Trophoblast cell (in vitro differentiated cells and primary cell): Measurements from ENCODE around the gene FIGLA.

Experiments used
- DNase-seq, 2 donors: peaks; one replicate each; pipeline ENCODE4 v3.0.0-alpha.2; 2016
- H2AFZ ChIP-seq: 2 replicates; pipeline ENCODE4 v1.6.1; 2013; ENCODE audit warnings: low read length, moderate library complexity, mild to moderate bottlenecking; ENCODE audit not compliant: insufficient read depth, poor library complexity
- H2AK5ac ChIP-seq: 2 replicates; pipeline ENCODE4 v1.6.1; 2013; ENCODE audit warnings: mild to moderate bottlenecking, low read length
- H2BK120ac ChIP-seq: 2 replicates; pipeline ENCODE4 v1.6.1; 2013; ENCODE audit warnings: low read length, mild to moderate bottlenecking, moderate library complexity; ENCODE audit not compliant: insufficient read depth, poor library complexity
- H2BK12ac ChIP-seq: 2 replicates; pipeline ENCODE4 v1.6.1; 2013; ENCODE audit warnings: mild to moderate bottlenecking, low read length, moderate library complexity
- H2BK5ac ChIP-seq: 2 replicates; pipeline ENCODE4 v1.6.1; 2013; ENCODE audit warnings: low read length, low read depth, moderate library complexity, mild to moderate bottlenecking; ENCODE audit not compliant: poor library complexity
- H3K14ac ChIP-seq: 2 replicates; pipeline ENCODE4 v1.6.1; 2013; ENCODE audit warnings: mild to moderate bottlenecking, low read length
- H3K18ac ChIP-seq: 2 replicates; pipeline ENCODE4 v1.6.1; 2013; ENCODE audit warnings: mild to moderate bottlenecking, low read length
- H3K23ac ChIP-seq: 2 replicates; pipeline ENCODE4 v1.6.1; 2013; ENCODE audit warnings: low read length
- H3K27ac ChIP-seq: 2 replicates; pipeline ENCODE4 v1.5.1; 2013; ENCODE audit warnings: low read depth, mild to moderate bottlenecking, inconsistent platforms, low read length, moderate library complexity
- H3K27me3 ChIP-seq: 2 replicates; pipeline ENCODE4 v1.6.1; 2013; ENCODE audit warnings: inconsistent platforms, mild to moderate bottlenecking, low read length, moderate library complexity; ENCODE audit not compliant: insufficient read depth
- H3K36me3 ChIP-seq, 2 experiments: 1 replicate in 1 of 2; 2 replicates in 1 of 2; pipeline ENCODE4 v1.6.1; 2013; ENCODE audit warnings: low read length in 2 of 2, mild to moderate bottlenecking in 2 of 2, moderate library complexity in 1 of 2; ENCODE audit not compliant: insufficient read depth in 2 of 2, control insufficient read depth in 1 of 2
- H3K4ac ChIP-seq: 2 replicates; pipeline ENCODE4 v1.6.1; 2013; ENCODE audit warnings: low read depth, mild to moderate bottlenecking, low read length, moderate library complexity
- H3K4me1 ChIP-seq, 2 experiments: 1 replicate in 1 of 2; 2 replicates in 1 of 2; pipeline ENCODE4 v1.6.1; 2013; ENCODE audit warnings: low read length in 2 of 2, mild to moderate bottlenecking in 2 of 2, moderate library complexity in 1 of 2; ENCODE audit not compliant: insufficient read depth in 2 of 2, control insufficient read depth in 1 of 2
- H3K4me2 ChIP-seq: 2 replicates; pipeline ENCODE4 v1.6.1; 2013; ENCODE audit warnings: inconsistent platforms, mild to moderate bottlenecking, low read length, moderate library complexity
- H3K4me3 ChIP-seq: 2 replicates; pipeline ENCODE4 v1.5.1; 2013; ENCODE audit warnings: mild to moderate bottlenecking, low read depth, low read length, inconsistent platforms
- H3K79me1 ChIP-seq: one replicate; pipeline ENCODE4 v1.6.1; 2013; ENCODE audit warnings: low read length
- H3K79me2 ChIP-seq: 2 replicates; pipeline ENCODE4 v1.6.1; 2013; ENCODE audit warnings: low read length, mild to moderate bottlenecking; ENCODE audit not compliant: control insufficient read depth, insufficient read depth, poor library complexity
- H3K9ac ChIP-seq: 2 replicates; pipeline ENCODE4 v1.6.1; 2013; ENCODE audit warnings: mild to moderate bottlenecking, low read length
- H3K9me3 ChIP-seq: 2 replicates; pipeline ENCODE4 v1.6.1; 2013; ENCODE audit warnings: low read depth, mild to moderate bottlenecking, control low read depth, inconsistent platforms, low read length; ENCODE audit not compliant: insufficient read depth
- H4K12ac ChIP-seq: 2 replicates; pipeline ENCODE4 v1.6.1; 2013; ENCODE audit warnings: low read depth, mild to moderate bottlenecking, low read length, moderate library complexity
- H4K8ac ChIP-seq: 2 replicates; pipeline ENCODE4 v1.6.1; 2013; ENCODE audit warnings: low read depth, mild to moderate bottlenecking, low read length, moderate library complexity
- H4K91ac ChIP-seq: one replicate; pipeline ENCODE4 v1.6.1; 2013; ENCODE audit warnings: low read depth, mild to moderate bottlenecking, low read length, moderate library complexity
- WGBS: extraction: QIAGEN DNeasy Blood & Tissue Kit; methylation state at CpG from one replicate; pipeline ENCODE4 v1.1.7; 2013; ENCODE audit warnings: missing lambda C conversion rate; ENCODE audit not compliant: insufficient read length, insufficient coverage; ENCODE audit errors: extremely low coverage; 5-methylcytosine and 5-hydroxymethylcytosine counted together

FIGLA gene

DNA sequence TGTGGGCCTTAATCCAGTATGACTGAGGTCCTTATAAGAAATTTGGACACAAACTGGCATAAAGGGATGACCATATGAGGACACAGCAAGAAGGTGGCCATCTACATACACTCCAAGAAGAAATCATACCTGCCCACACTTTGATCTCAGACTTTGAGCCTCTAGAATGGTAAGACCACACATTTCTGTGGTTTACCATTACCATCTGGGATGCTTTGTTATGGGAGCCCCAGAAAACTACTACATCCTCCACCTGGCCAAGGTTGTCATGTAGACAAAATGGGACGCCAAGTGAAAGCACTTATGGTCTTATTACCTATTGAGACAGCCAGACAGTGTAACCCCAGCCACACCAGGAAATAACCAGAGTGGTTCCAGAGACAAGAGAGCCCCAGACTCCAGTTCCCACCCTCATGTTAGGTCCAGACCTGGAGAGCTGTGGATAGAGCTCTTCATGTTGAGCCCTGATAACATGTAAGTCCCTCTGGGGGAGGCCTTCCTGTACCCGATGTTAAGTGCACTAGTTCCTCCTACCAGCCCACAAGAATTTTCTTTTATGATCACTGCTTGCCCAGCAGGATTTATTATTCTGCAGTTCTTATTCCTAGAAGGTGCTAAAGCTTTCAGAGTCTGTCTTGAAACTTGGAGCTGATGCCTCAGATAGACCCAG is 17.8 kb downstream of the FIGLA start:
- no peak overlapping the region for H3K18ac ChIP-seq
- no peak overlapping the region for H2AK5ac ChIP-seq
- H3K14ac ChIP-seq, result no peak overlapping the region
- no peaks in the 10 kb centered on the region for H3K79me2 ChIP-seq
- no peak overlapping the region for H3K4me2 ChIP-seq
- H2BK120ac ChIP-seq, result no peak overlapping the region
- no peak for DNase-seq
- H2BK5ac ChIP-seq, result no peak overlapping the region
- H4K12ac ChIP-seq, result no peak overlapping the region
- WGBS, result no CpG with 5 or more reads among the region's 2 CpGs
- no peak overlapping the region for H3K4ac ChIP-seq
- H3K27ac ChIP-seq, result no peak overlapping the region
- H4K91ac ChIP-seq, result no peak overlapping the region
- no peak overlapping the region for H4K8ac ChIP-seq
- no peak overlapping the region for H2AFZ ChIP-seq
- H3K23ac ChIP-seq, result no peak overlapping the region
- H3K4me1 ChIP-seq, result peaks cover 2 to 4% of the 10 kb centered on the region in 2 experiments
- no peaks in the 10 kb centered on the region for H3K36me3 ChIP-seq
- no peak overlapping the region for H3K4me3 ChIP-seq
- no peak overlapping the region for H2BK12ac ChIP-seq
- no peaks in the 10 kb centered on the region for H3K9me3 ChIP-seq
- no peak overlapping the region for H3K9ac ChIP-seq
- no peaks in the 10 kb centered on the region for H3K79me1 ChIP-seq
- peaks cover 7% of the 10 kb centered on the region for H3K27me3 ChIP-seq

GRCh38 chr2:70771446-70771845 is 19.0 kb downstream of the FIGLA start:
- WGBS, result no CpG with 5 or more reads among the region's 2 CpGs
- no peak overlapping the region for H4K8ac ChIP-seq
- no peak overlapping the region for H4K12ac ChIP-seq
- H3K36me3 ChIP-seq, result no peaks in the 10 kb centered on the region
- no peak overlapping the region for H3K27ac ChIP-seq
- H3K4me2 ChIP-seq, result no peak overlapping the region
- no peak overlapping the region for H3K4me3 ChIP-seq
- H3K18ac ChIP-seq, result no peak overlapping the region
- no peaks in the 10 kb centered on the region for H3K79me1 ChIP-seq
- no peak overlapping the region for H3K4ac ChIP-seq
- no peak overlapping the region for H3K9ac ChIP-seq
- no peak overlapping the region for H3K14ac ChIP-seq
- H2BK120ac ChIP-seq, result no peak overlapping the region
- H2BK12ac ChIP-seq, result no peak overlapping the region
- H2AK5ac ChIP-seq, result no peak overlapping the region
- H3K27me3 ChIP-seq, result peaks cover 18% of the 10 kb centered on the region
- no peak overlapping the region for H2BK5ac ChIP-seq
- H3K4me1 ChIP-seq, result peaks cover 8 to 11% of the 10 kb centered on the region in 2 experiments
- no peaks in the 10 kb centered on the region for H3K79me2 ChIP-seq
- H4K91ac ChIP-seq, result no peak overlapping the region
- H3K9me3 ChIP-seq, result no peaks in the 10 kb centered on the region
- DNase-seq, result no peak
- H2AFZ ChIP-seq, result peak overlapping the region; percentile 6
- H3K23ac ChIP-seq, result no peak overlapping the region

- no peak overlapping the region for H4K91ac ChIP-seq
- no peaks in the 10 kb centered on the region for H3K36me3 ChIP-seq
- H2AK5ac ChIP-seq, result no peak overlapping the region
- no peak overlapping the region for H2AFZ ChIP-seq
- no peak overlapping the region for H3K9ac ChIP-seq
- H3K18ac ChIP-seq, result no peak overlapping the region
- no peaks in the 10 kb centered on the region for H3K79me1 ChIP-seq
- H4K12ac ChIP-seq, result no peak overlapping the region
- no peak for DNase-seq
- WGBS, result no CpG with 5 or more reads among the region's 2 CpGs
- H3K9me3 ChIP-seq, result no peaks in the 10 kb centered on the region
- H2BK12ac ChIP-seq, result no peak overlapping the region
- H3K27ac ChIP-seq, result no peak overlapping the region
- no peak overlapping the region for H3K14ac ChIP-seq
- H3K27me3 ChIP-seq, result peaks cover 19% of the 10 kb centered on the region
- H3K4ac ChIP-seq, result no peak overlapping the region
- no peak overlapping the region for H3K4me2 ChIP-seq
- H3K4me1 ChIP-seq, result peaks cover 8 to 11% of the 10 kb centered on the region in 2 experiments
- H2BK5ac ChIP-seq, result no peak overlapping the region
- H3K23ac ChIP-seq, result no peak overlapping the region
- no peaks in the 10 kb centered on the region for H3K79me2 ChIP-seq
- no peak overlapping the region for H4K8ac ChIP-seq
- H3K4me3 ChIP-seq, result no peak overlapping the region
- H2BK120ac ChIP-seq, result no peak overlapping the region
Measured at GRCh38 chr2:70769450-70769849, 21.0 kb downstream of the FIGLA start.

DNA sequence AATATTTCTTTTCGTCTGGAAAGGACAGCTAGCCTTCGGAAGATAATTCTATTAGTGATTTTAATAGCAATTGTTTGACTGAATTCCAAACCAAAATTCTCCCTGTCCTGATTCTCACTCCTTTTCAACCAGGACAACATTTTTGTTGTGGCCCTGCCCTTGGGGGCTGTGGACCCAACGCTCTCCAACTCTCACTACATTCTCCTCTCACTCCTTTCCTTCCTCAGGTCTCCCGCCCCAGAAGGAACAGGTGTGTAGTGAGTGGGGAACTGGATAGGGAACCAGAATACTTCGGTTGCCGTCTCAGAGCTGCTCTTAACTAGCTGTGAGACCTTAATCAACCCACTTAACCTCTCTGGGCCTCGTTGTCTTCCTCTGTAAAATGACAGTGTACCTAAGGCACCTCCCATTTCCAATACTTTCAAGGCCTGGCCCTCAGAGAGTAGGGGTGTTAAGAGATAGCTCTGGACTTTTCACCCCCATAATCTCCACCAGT is 21.8 kb downstream of the FIGLA start:
- Histone ChIP-seq H2BK120ac (no peak overlapping the region), H3K4ac (no peak overlapping the region), H3K23ac (no peak overlapping the region), H3K4me2 (no peak overlapping the region), H3K4me3 (no peak overlapping the region), H4K8ac (no peak overlapping the region), H3K79me1 (no peaks in the 10 kb centered on the region), H3K27ac (no peak overlapping the region), H3K36me3 (no peaks in the 10 kb centered on the region), H3K4me1 (peaks cover 8 to 11% of the 10 kb centered on the region in 2 experiments), H2BK5ac (no peak overlapping the region), H3K9me3 (no peaks in the 10 kb centered on the region), H4K12ac (no peak overlapping the region), H3K9ac (no peak overlapping the region), H3K27me3 (peaks cover 19% of the 10 kb centered on the region), H3K14ac (no peak overlapping the region), H4K91ac (no peak overlapping the region), H3K79me2 (no peaks in the 10 kb centered on the region), H2AK5ac (no peak overlapping the region), H3K18ac (no peak overlapping the region), H2AFZ (no peak overlapping the region), H2BK12ac (no peak overlapping the region)
- WGBS, result no CpG with 5 or more reads among the region's 7 CpGs
- no peak for DNase-seq
